Measurements from ENCODE around the gene NSG1. TPM values are rescaled to one million over a fixed set of nuclear protein-coding genes. Genes with fewer than 3 reads are reported as not detected.

NSG1 gene
- total and polyA plus RNA-seq, 2 of the 13 experiments (the other 11 are each of a cell fraction or from before 2014, with no cell fraction given), result not detected

DNA sequence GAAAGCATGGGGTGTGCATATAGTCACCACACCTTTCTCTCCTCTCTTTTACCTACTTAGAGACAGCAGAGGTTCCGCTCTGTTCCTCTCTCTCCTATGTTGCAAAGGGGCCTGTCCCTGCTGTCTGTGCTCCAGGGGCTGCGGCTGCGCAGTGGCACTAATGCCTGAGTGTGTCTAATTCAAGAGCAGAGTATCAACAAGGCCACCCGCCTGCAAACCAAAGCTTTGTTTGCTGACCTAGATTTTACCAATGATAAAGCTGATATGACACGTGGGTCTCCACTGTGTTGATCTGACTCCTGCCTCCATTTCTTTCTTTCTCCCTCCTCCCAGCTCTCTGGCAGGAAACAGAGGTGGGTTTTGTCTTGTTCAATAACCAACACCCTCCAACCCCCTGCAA lies 74.9 kb downstream of the NSG1 start (continued):
- TF ChIP-seq, protein P1, sequence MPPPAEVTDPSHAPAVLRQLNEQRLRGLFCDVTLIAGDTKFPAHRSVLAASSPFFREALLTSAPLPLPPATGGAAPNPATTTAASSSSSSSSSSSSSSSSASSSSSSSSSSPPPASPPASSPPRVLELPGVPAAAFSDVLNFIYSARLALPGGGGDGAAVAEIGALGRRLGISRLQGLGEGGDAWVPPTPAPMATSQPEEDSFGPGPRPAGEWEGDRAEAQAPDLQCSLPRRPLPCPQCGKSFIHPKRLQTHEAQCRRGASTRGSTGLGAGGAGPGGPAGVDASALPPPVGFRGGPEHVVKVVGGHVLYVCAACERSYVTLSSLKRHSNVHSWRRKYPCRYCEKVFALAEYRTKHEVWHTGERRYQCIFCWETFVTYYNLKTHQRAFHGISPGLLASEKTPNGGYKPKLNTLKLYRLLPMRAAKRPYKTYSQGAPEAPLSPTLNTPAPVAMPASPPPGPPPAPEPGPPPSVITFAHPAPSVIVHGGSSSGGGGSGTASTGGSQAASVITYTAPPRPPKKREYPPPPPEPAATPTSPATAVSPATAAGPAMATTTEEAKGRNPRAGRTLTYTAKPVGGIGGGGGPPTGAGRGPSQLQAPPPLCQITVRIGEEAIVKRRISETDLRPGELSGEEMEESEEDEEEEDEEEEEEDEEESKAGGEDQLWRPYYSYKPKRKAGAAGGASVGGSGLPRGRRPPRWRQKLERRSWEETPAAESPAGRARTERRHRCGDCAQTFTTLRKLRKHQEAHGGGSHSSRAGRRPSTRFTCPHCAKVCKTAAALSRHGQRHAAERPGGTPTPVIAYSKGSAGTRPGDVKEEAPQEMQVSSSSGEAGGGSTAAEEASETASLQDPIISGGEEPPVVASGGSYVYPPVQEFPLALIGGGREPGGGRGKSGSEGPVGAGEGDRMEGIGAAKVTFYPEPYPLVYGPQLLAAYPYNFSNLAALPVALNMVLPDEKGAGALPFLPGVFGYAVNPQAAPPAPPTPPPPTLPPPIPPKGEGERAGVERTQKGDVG (CRISPR knock-in tag; IDR thresholded peaks at IDR 0.05; ENCODE audit: borderline replicate concordance), result no peak
- TF ChIP-seq YEATS4 (CRISPR knock-in tag; IDR thresholded peaks at IDR 0.05; ENCODE audit: borderline replicate concordance) (no peak), ZNF326 (CRISPR knock-in tag; IDR thresholded peaks at IDR 0.05; ENCODE audit: borderline replicate concordance) (no peak), ZNF382 (CRISPR knock-in tag; IDR thresholded peaks at IDR 0.05; ENCODE audit: borderline replicate concordance) (no peak), HOXA3 (CRISPR knock-in tag; IDR thresholded peaks at IDR 0.05) (peak; percentile 61), NAIF1 (CRISPR knock-in tag; IDR thresholded peaks at IDR 0.05; ENCODE audit: borderline replicate concordance) (no peak), KDM4B (CRISPR knock-in tag; IDR thresholded peaks at IDR 0.05) (no peak), HHEX (CRISPR knock-in tag; IDR thresholded peaks at IDR 0.05) (peak; percentile 73; the same call in 1 of the 2 replicates), SIN3A (IDR thresholded peaks at IDR 0.05; ENCODE audit: borderline replicate concordance, low read depth, low read length) (no peak), HDAC1 (CRISPR knock-in tag; IDR thresholded peaks at IDR 0.05) (peak; percentile 40; the same call in 1 of the 2 replicates), THYN1 (CRISPR knock-in tag; IDR thresholded peaks at IDR 0.05; ENCODE audit: borderline replicate concordance, low read depth) (no peak), ZNF569 (CRISPR knock-in tag; IDR thresholded peaks at IDR 0.05; ENCODE audit: borderline replicate concordance) (no peak), NFKB2 (CRISPR knock-in tag; IDR thresholded peaks at IDR 0.05; ENCODE audit: borderline replicate concordance) (no peak), ZNF121 (CRISPR knock-in tag; IDR thresholded peaks at IDR 0.05) (no peak), KDM2A (CRISPR knock-in tag; IDR thresholded peaks at IDR 0.05; ENCODE audit: borderline replicate concordance, low read depth) (no peak), TEAD3 (CRISPR knock-in tag; optimal IDR thresholded peaks at IDR 0.05; ENCODE audit: borderline replicate concordance) (peak; percentile 45), GFI1 (CRISPR knock-in tag; IDR thresholded peaks at IDR 0.05; ENCODE audit: borderline replicate concordance) (peak; percentile 90)
- TF ChIP-seq, protein P2, sequence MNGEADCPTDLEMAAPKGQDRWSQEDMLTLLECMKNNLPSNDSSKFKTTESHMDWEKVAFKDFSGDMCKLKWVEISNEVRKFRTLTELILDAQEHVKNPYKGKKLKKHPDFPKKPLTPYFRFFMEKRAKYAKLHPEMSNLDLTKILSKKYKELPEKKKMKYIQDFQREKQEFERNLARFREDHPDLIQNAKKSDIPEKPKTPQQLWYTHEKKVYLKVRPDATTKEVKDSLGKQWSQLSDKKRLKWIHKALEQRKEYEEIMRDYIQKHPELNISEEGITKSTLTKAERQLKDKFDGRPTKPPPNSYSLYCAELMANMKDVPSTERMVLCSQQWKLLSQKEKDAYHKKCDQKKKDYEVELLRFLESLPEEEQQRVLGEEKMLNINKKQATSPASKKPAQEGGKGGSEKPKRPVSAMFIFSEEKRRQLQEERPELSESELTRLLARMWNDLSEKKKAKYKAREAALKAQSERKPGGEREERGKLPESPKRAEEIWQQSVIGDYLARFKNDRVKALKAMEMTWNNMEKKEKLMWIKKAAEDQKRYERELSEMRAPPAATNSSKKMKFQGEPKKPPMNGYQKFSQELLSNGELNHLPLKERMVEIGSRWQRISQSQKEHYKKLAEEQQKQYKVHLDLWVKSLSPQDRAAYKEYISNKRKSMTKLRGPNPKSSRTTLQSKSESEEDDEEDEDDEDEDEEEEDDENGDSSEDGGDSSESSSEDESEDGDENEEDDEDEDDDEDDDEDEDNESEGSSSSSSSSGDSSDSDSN (CRISPR knock-in tag; IDR thresholded peaks at IDR 0.05), result no peak
- TF ChIP-seq, protein P3, sequence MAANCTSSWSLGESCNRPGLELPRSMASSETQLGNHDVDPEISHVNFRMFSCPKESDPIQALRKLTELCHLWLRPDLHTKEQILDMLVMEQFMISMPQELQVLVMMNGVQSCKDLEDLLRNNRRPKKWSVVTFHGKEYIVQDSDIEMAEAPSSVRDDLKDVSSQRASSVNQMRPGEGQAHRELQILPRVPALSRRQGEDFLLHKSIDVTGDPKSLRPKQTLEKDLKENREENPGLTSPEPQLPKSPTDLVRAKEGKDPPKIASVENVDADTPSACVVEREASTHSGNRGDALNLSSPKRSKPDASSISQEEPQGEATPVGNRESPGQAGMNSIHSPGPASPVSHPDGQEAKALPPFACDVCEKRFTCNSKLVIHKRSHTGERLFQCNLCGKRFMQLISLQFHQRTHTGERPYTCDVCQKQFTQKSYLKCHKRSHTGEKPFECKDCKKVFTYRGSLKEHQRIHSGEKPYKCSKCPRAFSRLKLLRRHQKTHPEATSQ (CRISPR knock-in tag; IDR thresholded peaks at IDR 0.05; ENCODE audit: borderline replicate concordance), result no peak
- TF ChIP-seq, protein P4, sequence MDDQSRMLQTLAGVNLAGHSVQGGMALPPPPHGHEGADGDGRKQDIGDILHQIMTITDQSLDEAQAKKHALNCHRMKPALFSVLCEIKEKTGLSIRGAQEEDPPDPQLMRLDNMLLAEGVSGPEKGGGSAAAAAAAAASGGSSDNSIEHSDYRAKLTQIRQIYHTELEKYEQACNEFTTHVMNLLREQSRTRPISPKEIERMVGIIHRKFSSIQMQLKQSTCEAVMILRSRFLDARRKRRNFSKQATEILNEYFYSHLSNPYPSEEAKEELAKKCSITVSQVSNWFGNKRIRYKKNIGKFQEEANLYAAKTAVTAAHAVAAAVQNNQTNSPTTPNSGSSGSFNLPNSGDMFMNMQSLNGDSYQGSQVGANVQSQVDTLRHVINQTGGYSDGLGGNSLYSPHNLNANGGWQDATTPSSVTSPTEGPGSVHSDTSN (CRISPR knock-in tag; IDR thresholded peaks at IDR 0.05; ENCODE audit: borderline replicate concordance), result no peak
- TF ChIP-seq, protein P5, sequence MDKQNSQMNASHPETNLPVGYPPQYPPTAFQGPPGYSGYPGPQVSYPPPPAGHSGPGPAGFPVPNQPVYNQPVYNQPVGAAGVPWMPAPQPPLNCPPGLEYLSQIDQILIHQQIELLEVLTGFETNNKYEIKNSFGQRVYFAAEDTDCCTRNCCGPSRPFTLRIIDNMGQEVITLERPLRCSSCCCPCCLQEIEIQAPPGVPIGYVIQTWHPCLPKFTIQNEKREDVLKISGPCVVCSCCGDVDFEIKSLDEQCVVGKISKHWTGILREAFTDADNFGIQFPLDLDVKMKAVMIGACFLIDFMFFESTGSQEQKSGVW (CRISPR knock-in tag; IDR thresholded peaks at IDR 0.05; ENCODE audit: borderline replicate concordance), result no peak

All from HepG2 (cell line).